Pericardium fibroblast (primary cell): ENCODE results near the gene ARHGAP15. TPM values are rescaled to one million over a fixed set of nuclear protein-coding genes. Genes with fewer than 3 reads are reported as not detected.

Experiments used
- total RNA-seq: library from RNA; depleted of rRNA; stranded (reverse); fragments of >200 nt; gene quantifications from 2 replicates; pipeline ENCODE4 v1.2.3, GENCODE V29; 2015

ARHGAP15 gene
- total RNA-seq: not detected in 2 replicates

DNA sequence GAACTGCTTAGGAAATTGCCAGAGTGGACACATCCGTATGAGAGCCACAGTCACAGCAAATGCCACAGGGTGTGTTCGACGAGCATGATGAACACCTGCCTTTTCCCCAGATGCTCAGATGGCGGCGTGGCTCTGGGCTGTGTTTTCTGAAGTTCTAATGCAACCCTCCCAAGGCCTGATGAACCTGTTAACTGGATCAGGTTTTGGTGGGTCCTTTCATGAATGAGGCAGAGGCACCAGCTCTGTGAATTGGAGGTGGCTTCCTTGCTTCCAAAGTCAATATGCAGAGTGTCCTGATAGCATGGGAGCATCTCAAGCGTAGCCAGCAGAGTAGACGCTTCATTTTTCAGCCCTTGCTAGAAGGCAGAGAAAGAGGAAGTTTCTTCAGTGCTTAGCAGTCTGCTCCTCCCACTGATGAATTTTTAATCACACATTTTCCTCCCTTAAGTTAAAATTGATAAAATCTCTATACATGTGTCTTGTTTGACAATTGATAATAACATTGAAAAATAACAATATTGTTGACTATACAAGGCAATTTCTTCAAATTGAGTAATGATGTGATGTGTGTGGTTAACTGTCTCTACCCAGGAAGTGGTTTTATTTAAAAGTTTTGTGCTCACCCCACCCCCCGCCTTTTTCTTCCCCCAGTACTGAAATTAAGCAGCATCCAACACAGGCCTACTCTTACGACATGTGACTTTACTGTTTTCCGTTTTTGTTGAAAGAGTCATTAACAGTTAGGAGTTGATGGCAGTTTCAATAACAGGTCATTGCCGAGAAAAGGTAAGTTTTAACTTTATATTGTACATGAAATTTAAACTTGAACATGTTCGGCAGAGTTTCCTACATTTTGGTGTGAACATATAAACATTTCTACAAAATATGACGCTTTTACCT, at the start of gene ARHGAP15:
Gene ARHGAP15 (plus strand): TSS at position 739 of the 900 bp plus-strand sequence.

